ENCODE results near the gene FYN. TPM values are rescaled to one million over a fixed set of nuclear protein-coding genes. Genes with fewer than 3 reads are reported as not detected.
A peak's percentile ranks its signal among the peaks of the same experiment; 100 is the strongest.

The FYN gene
- polyA plus RNA-seq, 5 donors = 105 to 153 (median 140) TPM

- peak in 1 of 2 donors; percentile 64 for DNase-seq
Observed at GRCh38 chr6:111731456-111732195, 141.6 kb downstream of the FYN start.

GRCh38 chr6:111730864-111731263, 142.4 kb downstream of the FYN start:
- DNase-seq = peak in 1 of 2 donors; percentile 62

- DNase-seq = peak in 1 of 2 donors; percentile 57
Observed at GRCh38 chr6:111727802-111728201, 145.4 kb downstream of the FYN start.

GRCh38 chr6:111727041-111727440, 146.2 kb downstream of the FYN start:
- no peak for DNase-seq

GRCh38 chr6:111725446-111726112, 147.7 kb downstream of the FYN start:
- DNase-seq = no peak

- no peak for DNase-seq
Observed at GRCh38 chr6:111724505-111724904, 148.7 kb downstream of the FYN start.

GRCh38 chr6:111724039-111724438, 149.2 kb downstream of the FYN start:
- DNase-seq = no peak

- DNase-seq = no peak
Observed at GRCh38 chr6:111723412-111723970, 149.8 kb downstream of the FYN start.

- peak; percentile 72 to 82 for DNase-seq
Observed at GRCh38 chr6:111722179-111722731, 151.0 kb downstream of the FYN start.

- no peak for DNase-seq
Observed at GRCh38 chr6:111721753-111722154, 151.5 kb downstream of the FYN start.

- no peak for DNase-seq
Observed at GRCh38 chr6:111720931-111721496, 152.2 kb downstream of the FYN start.

GRCh38 chr6:111718990-111719389, 154.3 kb downstream of the FYN start:
- peak; percentile 71 to 76 for DNase-seq

- no peak for DNase-seq
Observed at GRCh38 chr6:111718326-111718725, 154.9 kb downstream of the FYN start.

GRCh38 chr6:111717621-111718020, 155.6 kb downstream of the FYN start:
- DNase-seq = no peak

- no peak for DNase-seq
Observed at GRCh38 chr6:111716325-111716724, 156.9 kb downstream of the FYN start.

GRCh38 chr6:111715321-111715720, 157.9 kb downstream of the FYN start:
- no peak for DNase-seq

GRCh38 chr6:111714416-111715270, 158.6 kb downstream of the FYN start:
- DNase-seq = no peak

GRCh38 chr6:111713811-111714210, 159.4 kb downstream of the FYN start:
- no peak for DNase-seq

GRCh38 chr6:111713236-111713635, 160.0 kb downstream of the FYN start:
- no peak for DNase-seq

GRCh38 chr6:111711984-111712752, 161.1 kb downstream of the FYN start:
- no peak for DNase-seq

GRCh38 chr6:111711476-111711875, 161.8 kb downstream of the FYN start:
- no peak for DNase-seq

All from right lung (tissue), 5 donors.